Gastroesophageal sphincter (tissue), 4 donors: Measurements from ENCODE around the gene THOC5. TPM values are rescaled to one million over a fixed set of nuclear protein-coding genes. Genes with fewer than 3 reads are reported as not detected.

ENCODE experiments used
- ATAC-seq: fragments of 150-250 bp; one replicate; pipeline ENCODE4 v1.9.1; 2016; ENCODE audit warnings: mild to moderate bottlenecking, moderate library complexity
- H3K27ac ChIP-seq, 4 donors: fragments of 200-600 bp; sonication (generic) in 3 of 4; 1 replicate in 3 of 4; 2 replicates in 1 of 4; pipeline ENCODE4 v1.5.1; 2016 to 2019
- H3K27me3 ChIP-seq: fragments of 200-600 bp; sonication (generic); one replicate; pipeline ENCODE4 v1.5.1; 2019
- H3K36me3 ChIP-seq, 2 donors: fragments of 200-600 bp; sonication (generic); one replicate each; pipeline ENCODE4 v1.5.1; 2019; ENCODE audit warnings: control low read depth in 1 of 2
- H3K4me1 ChIP-seq, 3 donors: fragments of 200-600 bp; sonication (generic); 1 replicate in 2 of 3; 2 replicates in 1 of 3; pipeline ENCODE4 v1.5.1; 2016 to 2019; ENCODE audit warnings: control low read depth in 2 of 3
- H3K4me3 ChIP-seq, 2 donors: fragments of 200-600 bp; sonication (generic); one replicate each; pipeline ENCODE4 v1.5.1; 2019; ENCODE audit warnings: mild to moderate bottlenecking in 1 of 2, moderate library complexity in 1 of 2
- H3K9me3 ChIP-seq, 3 donors: fragments of 200-600 bp; sonication (generic); one replicate each; pipeline ENCODE4 v1.5.1; 2017 to 2019; ENCODE audit warnings: control low read depth in 2 of 3
- EP300 ChIP-seq: sonication (generic); formaldehyde crosslinking; IDR thresholded peaks from one replicate; pipeline ENCODE4 v1.6.1; 2017; ENCODE audit warnings: antibody characterized with exemption, mild to moderate bottlenecking
- POLR2A ChIP-seq, 2 donors: fragments of 450-650 bp; IDR thresholded peaks; one replicate each; pipeline ENCODE4 v1.6.1; 2017; ENCODE audit warnings: antibody characterized with exemption in 2 of 2, mild to moderate bottlenecking in 2 of 2, moderate library complexity in 1 of 2
- POLR2AphosphoS5 ChIP-seq: sonication (generic); formaldehyde crosslinking; IDR thresholded peaks from one replicate; pipeline ENCODE4 v1.6.1; 2017; ENCODE audit warnings: antibody characterized with exemption
- WGBS, 2 donors: methylation state at CpG; one replicate each; pipeline ENCODE4 v1.1.5; 2018; ENCODE audit warnings: low coverage in 1 of 2; 5-methylcytosine and 5-hydroxymethylcytosine counted together
- total RNA-seq, 4 donors: library from RNA; depleted of rRNA; stranded (reverse); fragments of >200 nt; gene quantifications; one replicate each; pipeline ENCODE4 v1.1.0, GENCODE V29; 2016
- TF ChIP-seq, protein P1 (sequence below), 4 experiments: fragments of 200-600 bp in 2 of 4; fragments of 450-650 bp in 2 of 4; sonication (generic) in 1 of 4; IDR thresholded peaks; one replicate each; pipeline ENCODE4 v1.5.1; 2017 to 2019; ENCODE audit warnings: antibody characterized with exemption in 4 of 4, mild to moderate bottlenecking in 2 of 4, moderate library complexity in 2 of 4

The THOC5 gene
- total RNA-seq, 4 donors from 2014 or later, result 46.0 to 91.4 (median 58.2) TPM

DNA sequence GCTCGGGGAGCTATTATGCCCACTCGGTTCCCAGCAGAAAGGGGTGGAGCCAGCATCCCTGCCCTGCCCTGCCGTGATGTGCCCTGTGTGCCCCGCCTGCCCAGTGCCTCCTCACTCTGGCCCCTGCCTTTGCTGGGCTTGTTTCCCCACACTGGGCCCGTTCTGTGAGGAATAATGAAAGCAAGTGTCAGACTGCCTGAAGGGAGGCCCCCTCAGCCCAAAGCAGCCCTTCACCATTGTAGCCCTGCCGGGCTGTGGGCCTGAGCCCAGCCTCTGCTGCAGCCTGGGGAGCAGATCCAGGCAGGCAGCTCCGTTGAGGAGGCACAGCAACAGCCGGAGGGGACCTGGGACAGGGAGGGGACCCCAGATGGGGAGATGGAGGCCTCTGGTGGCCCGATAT is 93.8 kb downstream of the THOC5 start:
- no peak for ATAC-seq
- Histone ChIP-seq H3K27ac (no peak overlapping the region), H3K27me3 (peaks cover 17% of the 10 kb centered on the region), H3K4me3 (no peak overlapping the region), H3K9me3 (no peaks in the 10 kb centered on the region), H3K4me1 (no peaks in the 10 kb centered on the region), H3K36me3 (no peaks in the 10 kb centered on the region)
- 46% methylated on average over 4 of the region's 9 CpGs; no CpG with 5 or more reads in 1 of the 2 donors for WGBS, 2 donors
- TF ChIP-seq, protein P1, sequence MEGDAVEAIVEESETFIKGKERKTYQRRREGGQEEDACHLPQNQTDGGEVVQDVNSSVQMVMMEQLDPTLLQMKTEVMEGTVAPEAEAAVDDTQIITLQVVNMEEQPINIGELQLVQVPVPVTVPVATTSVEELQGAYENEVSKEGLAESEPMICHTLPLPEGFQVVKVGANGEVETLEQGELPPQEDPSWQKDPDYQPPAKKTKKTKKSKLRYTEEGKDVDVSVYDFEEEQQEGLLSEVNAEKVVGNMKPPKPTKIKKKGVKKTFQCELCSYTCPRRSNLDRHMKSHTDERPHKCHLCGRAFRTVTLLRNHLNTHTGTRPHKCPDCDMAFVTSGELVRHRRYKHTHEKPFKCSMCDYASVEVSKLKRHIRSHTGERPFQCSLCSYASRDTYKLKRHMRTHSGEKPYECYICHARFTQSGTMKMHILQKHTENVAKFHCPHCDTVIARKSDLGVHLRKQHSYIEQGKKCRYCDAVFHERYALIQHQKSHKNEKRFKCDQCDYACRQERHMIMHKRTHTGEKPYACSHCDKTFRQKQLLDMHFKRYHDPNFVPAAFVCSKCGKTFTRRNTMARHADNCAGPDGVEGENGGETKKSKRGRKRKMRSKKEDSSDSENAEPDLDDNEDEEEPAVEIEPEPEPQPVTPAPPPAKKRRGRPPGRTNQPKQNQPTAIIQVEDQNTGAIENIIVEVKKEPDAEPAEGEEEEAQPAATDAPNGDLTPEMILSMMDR (IDR thresholded peaks at IDR 0.05), result no peak
- TF ChIP-seq EP300 (no peak), POLR2A (IDR thresholded peaks at IDR 0.05) (no peak), POLR2AphosphoS5 (no peak)

DNA sequence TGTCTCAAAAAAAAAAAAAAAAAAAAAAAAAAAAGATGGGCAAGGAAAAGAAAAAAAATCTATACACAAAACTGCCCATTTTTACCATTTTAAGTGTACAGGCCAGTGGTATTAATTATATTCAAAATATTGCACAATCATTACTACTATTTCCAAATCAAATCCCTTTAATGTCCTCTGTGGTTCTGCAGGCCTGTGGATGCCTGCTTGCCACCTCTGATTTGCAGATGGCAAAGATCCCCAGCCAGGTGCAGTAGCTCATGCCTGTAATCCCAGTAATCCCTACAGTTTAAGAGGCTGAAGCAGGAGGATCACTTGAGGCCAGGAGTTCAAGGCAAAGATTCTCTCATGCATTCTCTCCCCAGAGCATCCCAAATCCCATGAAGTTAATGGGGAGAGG is 95.0 kb downstream of the THOC5 start:
- no peak overlapping the region for H3K4me3 ChIP-seq
- H3K9me3 ChIP-seq, result no peaks in the 10 kb centered on the region
- ATAC-seq, result no peak
- H3K4me1 ChIP-seq, result no peaks in the 10 kb centered on the region
- H3K27ac ChIP-seq, result no peak overlapping the region
- H3K36me3 ChIP-seq, result no peaks in the 10 kb centered on the region
- H3K27me3 ChIP-seq, result peaks cover 14% of the 10 kb centered on the region
- no peak for TF ChIP-seq POLR2AphosphoS5
- TF ChIP-seq, protein P1 (IDR thresholded peaks at IDR 0.05), result no peak
- no peak for TF ChIP-seq POLR2A (IDR thresholded peaks at IDR 0.05)
- TF ChIP-seq EP300, result no peak

DNA sequence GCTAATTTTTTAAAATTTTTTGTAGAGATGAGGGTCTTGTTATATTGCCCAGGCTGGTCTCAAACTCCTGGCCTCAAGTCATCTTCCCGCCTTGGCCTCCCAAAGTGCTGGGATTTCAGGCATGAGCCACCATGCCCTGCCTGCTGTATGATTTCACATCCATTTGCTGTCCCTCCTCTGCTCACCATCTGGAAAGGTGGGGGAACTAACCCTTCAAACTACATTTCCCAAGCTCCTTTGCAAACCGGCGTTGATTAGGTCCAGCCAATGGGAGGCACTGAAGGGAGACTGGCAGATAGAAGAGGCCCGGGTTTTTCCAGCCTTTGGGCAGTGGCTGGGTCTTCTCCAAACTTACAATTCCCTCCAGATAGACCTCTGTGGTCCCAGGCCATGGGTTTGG is 95.8 kb downstream of the THOC5 start:
- WGBS, 2 donors, result 0 to 22% methylated on average over 1 to 4 of the region's 4 CpGs
- no peaks in the 10 kb centered on the region for H3K9me3 ChIP-seq
- H3K4me1 ChIP-seq, result no peaks in the 10 kb centered on the region
- no peaks in the 10 kb centered on the region for H3K36me3 ChIP-seq
- H3K27ac ChIP-seq, result no peak overlapping the region
- no peak overlapping the region for H3K4me3 ChIP-seq
- no peak for TF ChIP-seq POLR2AphosphoS5
- TF ChIP-seq POLR2A (IDR thresholded peaks at IDR 0.05), result no peak
- TF ChIP-seq, protein P1 (IDR thresholded peaks at IDR 0.05), result no peak
- no peak for TF ChIP-seq EP300
- ATAC-seq, result no peak
- H3K27me3 ChIP-seq, result peaks cover 12% of the 10 kb centered on the region

GRCh38 chr22:29456211-29456671 is 97.3 kb downstream of the THOC5 start:
- Histone ChIP-seq H3K4me3 (no peak overlapping the region), H3K27me3 (peaks cover 9% of the 10 kb centered on the region), H3K27ac (no peak overlapping the region), H3K9me3 (no peaks in the 10 kb centered on the region), H3K36me3 (no peaks in the 10 kb centered on the region), H3K4me1 (no peaks in the 10 kb centered on the region)
- 40% methylated on average over 1 of the region's 9 CpGs; no CpG with 5 or more reads in 1 of the 2 donors for WGBS, 2 donors
- TF ChIP-seq POLR2A (IDR thresholded peaks at IDR 0.05) (no peak), POLR2AphosphoS5 (no peak), EP300 (no peak)
- TF ChIP-seq, protein P1 (IDR thresholded peaks at IDR 0.05), result no peak
- no peak for ATAC-seq

Other genes starting within 250 kb of the THOC5 start
- gene GAS2L1, start 247.1 kb downstream of the THOC5 start, total RNA-seq, result 10 to 100 TPM; 17.8 to 65.5 (median 36.8) TPM
- under 1 TPM in 3 of 4 donors, not detected in 1; 0.40 to 0.73 (median 0.72) TPM for gene RASL10A, start 238.1 kb downstream of the THOC5 start, total RNA-seq
- gene AP1B1, start 165.2 kb downstream of the THOC5 start, total RNA-seq, result 10 to 100 TPM; 50.9 to 74.1 (median 55.8) TPM
- not detected for gene RFPL1, start 115.2 kb downstream of the THOC5 start, total RNA-seq
- gene NEFH, start 73.5 kb downstream of the THOC5 start, total RNA-seq, result 1 to 10 TPM in 2 of 4 donors, under 1 TPM in 2; 0.62 to 1.3 (median 1.1) TPM
- 10 to 100 TPM in 2 of 4 donors, 1 to 10 TPM in 2; 8.3 to 11.7 (median 10.6) TPM for gene NIPSNAP1, start 27.4 kb upstream of the THOC5 start, total RNA-seq
- 10 to 100 TPM; 39.8 to 61.0 (median 45.1) TPM for gene NF2, start 49.9 kb upstream of the THOC5 start, total RNA-seq
- gene CABP7, start 166.2 kb upstream of the THOC5 start, total RNA-seq, result under 1 TPM in 3 of 4 donors, not detected in 1; 0.27 to 0.62 (median 0.32) TPM
- gene ZMAT5, start 213.2 kb upstream of the THOC5 start, total RNA-seq, result 10 to 100 TPM; 10.6 to 26.5 (median 17.1) TPM
- 10 to 100 TPM; 54.3 to 78.6 (median 64.9) TPM for gene UQCR10, start 213.6 kb upstream of the THOC5 start, total RNA-seq